ENCODE data around the gene ARHGEF37.
"Not testable (repeated sequence)": the region's sequence is repeated elsewhere in the genome, so short reads cannot be mapped to it uniquely, and the experiment has no call there.

The ARHGEF37 gene

DNA sequence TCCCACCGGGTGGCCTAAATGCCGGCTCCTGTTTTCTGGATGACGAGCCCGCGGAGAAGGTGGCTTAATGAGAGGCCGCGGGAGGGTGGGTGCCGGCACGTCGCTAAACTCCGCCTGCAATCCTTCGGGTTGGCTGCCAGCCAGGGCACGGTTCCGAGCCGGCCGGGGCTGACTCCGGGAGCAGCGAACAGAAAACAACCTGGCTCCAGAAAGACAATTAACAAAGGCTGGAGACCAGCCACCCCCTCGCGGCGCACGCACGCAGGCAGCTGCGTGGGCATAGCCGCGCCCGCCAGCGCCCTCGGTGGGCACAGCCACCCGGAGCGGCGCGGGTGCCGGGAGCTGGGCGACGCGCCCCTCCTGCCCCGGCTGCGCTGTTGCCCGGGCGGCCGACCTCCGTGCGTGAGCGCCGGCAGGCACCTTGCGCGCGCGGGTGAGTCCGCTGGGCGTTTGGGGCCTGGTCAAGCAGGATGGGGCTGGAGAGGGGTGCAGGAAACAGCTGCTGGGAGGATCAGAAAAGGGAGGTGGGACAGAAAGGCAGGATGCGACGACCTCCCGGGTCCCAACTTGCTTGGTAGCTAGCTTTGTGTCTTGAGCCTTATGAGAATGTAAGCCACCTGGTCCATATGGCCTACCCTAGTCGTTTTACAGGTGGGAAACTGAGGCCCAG, at the start of gene ARHGEF37:
Gene ARHGEF37, plus strand, starts transcription at position 307 of the 670 bp plus-strand sequence. CDS start 16,272 bp downstream, outside the sequence.
- no peak within 1 kb of the TSS for H2AFZ ChIP-seq (ENCODE audit: low read depth, low read length)
- DNase-seq, result no peak
- H3K36me3 ChIP-seq (ENCODE audit: insufficient read depth, low read length), result no peaks in the 10 kb centered on the region
- peaks cover 5% of the 10 kb centered on the region for H3K27me3 ChIP-seq (ENCODE audit: insufficient read depth, low read length, poor library complexity)
- H3K27ac ChIP-seq (ENCODE audit: low read length), result no peak within 1 kb of the TSS
- H3K4me3 ChIP-seq (ENCODE audit: low read depth in 1 of 2, low read length in 2 of 2), result no peak within 1 kb of the TSS
- H3K79me2 ChIP-seq (ENCODE audit: insufficient read depth, low read length), result no peaks in the 10 kb centered on the region
- ATAC-seq (ENCODE audit: insufficient read depth, low read depth), result no peak
- TF ChIP-seq EZH2 (IDR thresholded peaks at IDR 0.05; ENCODE audit: borderline replicate concordance, low read depth, low read length, severe bottlenecking) (no peak), CTCF (IDR thresholded peaks at IDR 0.05; ENCODE audit: borderline replicate concordance, extremely low read depth, low read length, poor library complexity, severe bottlenecking) (no peak)
- no peaks in the 10 kb centered on the region for H3K9me3 ChIP-seq (ENCODE audit: insufficient read depth, low read length, severe bottlenecking)
- H3K4me1 ChIP-seq (ENCODE audit: insufficient read depth, low read length), result peaks cover 1% of the 10 kb centered on the region; the same call in 1 of the 2 replicates
- no peaks in the 10 kb centered on the region for H4K20me1 ChIP-seq (ENCODE audit: insufficient read depth, low read length)
- H3K9ac ChIP-seq (ENCODE audit: low read depth, low read length), result no peak within 1 kb of the TSS
- no peak within 1 kb of the TSS for H3K4me2 ChIP-seq (ENCODE audit: insufficient read depth, low read length)

GRCh38 chr5:149532413-149532812, 48.9 kb upstream of the ARHGEF37 start:
- Histone ChIP-seq H3K36me3 (ENCODE audit: insufficient read depth, low read length) (peaks cover 66% of the 10 kb centered on the region), H3K79me2 (ENCODE audit: insufficient read depth, low read length) (peaks cover 100% of the 10 kb centered on the region), H3K9me3 (ENCODE audit: insufficient read depth, low read length, severe bottlenecking) (no peaks in the 10 kb centered on the region), H4K20me1 (ENCODE audit: insufficient read depth, low read length) (peaks cover 88% of the 10 kb centered on the region), H3K4me2 (ENCODE audit: insufficient read depth, low read length) (no peak overlapping the region), H3K27ac (ENCODE audit: low read length) (no peak overlapping the region), H3K27me3 (ENCODE audit: insufficient read depth, low read length, poor library complexity) (no peaks in the 10 kb centered on the region), H2AFZ (ENCODE audit: low read depth, low read length) (no peak overlapping the region), H3K4me1 (ENCODE audit: insufficient read depth, low read length) (peaks cover 4% of the 10 kb centered on the region), H3K4me3 (ENCODE audit: low read depth in 1 of 2, low read length in 2 of 2) (no peak overlapping the region), H3K9ac (ENCODE audit: low read depth, low read length) (no peak overlapping the region)
- DNase-seq (no peak), ATAC-seq (ENCODE audit: insufficient read depth, low read depth) (no peak)
- TF ChIP-seq CTCF (IDR thresholded peaks at IDR 0.05; ENCODE audit: borderline replicate concordance, extremely low read depth, low read length, poor library complexity, severe bottlenecking), result no peak
- TF ChIP-seq EZH2 (IDR thresholded peaks at IDR 0.05; ENCODE audit: borderline replicate concordance, low read depth, low read length, severe bottlenecking), result no peak

DNA sequence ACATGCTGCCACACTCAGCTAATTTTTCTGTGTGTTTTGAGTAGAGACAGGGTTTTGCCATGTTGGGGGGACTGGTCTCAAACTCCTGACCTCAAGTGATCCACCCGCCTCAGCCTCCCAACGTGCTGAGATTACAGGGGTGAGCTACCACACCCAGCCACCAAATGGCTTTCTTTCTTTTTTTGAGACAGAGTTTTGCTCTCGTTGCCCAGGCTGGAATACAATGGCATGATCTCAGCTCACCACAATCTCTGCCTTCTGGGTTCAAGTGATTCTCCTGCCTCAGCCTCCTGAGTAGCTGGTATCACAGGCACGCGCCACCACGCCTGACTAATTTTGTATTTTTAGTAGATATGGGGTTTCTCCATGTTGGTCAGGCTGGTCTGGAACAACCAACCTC, 45.5 kb upstream of the ARHGEF37 start:
- DNase-seq; ATAC-seq (ENCODE audit: insufficient read depth, low read depth); H3K27me3 ChIP-seq (ENCODE audit: insufficient read depth, low read length, poor library complexity); H3K9me3 ChIP-seq (ENCODE audit: insufficient read depth, low read length, severe bottlenecking); H3K4me1 ChIP-seq (ENCODE audit: insufficient read depth, low read length); H3K27ac ChIP-seq (ENCODE audit: low read length); H3K4me3 ChIP-seq (ENCODE audit: low read depth in 1 of 2, low read length in 2 of 2); H3K4me2 ChIP-seq (ENCODE audit: insufficient read depth, low read length); H3K9ac ChIP-seq (ENCODE audit: low read depth, low read length); H2AFZ ChIP-seq (ENCODE audit: low read depth, low read length): not testable (repeated sequence)
- Histone ChIP-seq H3K79me2 (ENCODE audit: insufficient read depth, low read length) (peaks cover 100% of the 10 kb centered on the region), H3K36me3 (ENCODE audit: insufficient read depth, low read length) (peaks cover 70% of the 10 kb centered on the region), H4K20me1 (ENCODE audit: insufficient read depth, low read length) (peaks cover 83% of the 10 kb centered on the region)

- Histone ChIP-seq H4K20me1 (ENCODE audit: insufficient read depth, low read length) (peaks cover 84% of the 10 kb centered on the region), H3K36me3 (ENCODE audit: insufficient read depth, low read length) (peaks cover 73% of the 10 kb centered on the region), H2AFZ (ENCODE audit: low read depth, low read length) (no peak overlapping the region), H3K27ac (ENCODE audit: low read length) (no peak overlapping the region), H3K79me2 (ENCODE audit: insufficient read depth, low read length) (peaks cover 99% of the 10 kb centered on the region), H3K4me2 (ENCODE audit: insufficient read depth, low read length) (no peak overlapping the region), H3K4me3 (ENCODE audit: low read depth in 1 of 2, low read length in 2 of 2) (no peak overlapping the region), H3K4me1 (ENCODE audit: insufficient read depth, low read length) (no peaks in the 10 kb centered on the region), H3K9me3 (ENCODE audit: insufficient read depth, low read length, severe bottlenecking) (no peaks in the 10 kb centered on the region), H3K9ac (ENCODE audit: low read depth, low read length) (no peak overlapping the region), H3K27me3 (ENCODE audit: insufficient read depth, low read length, poor library complexity) (no peaks in the 10 kb centered on the region)
- no peak for DNase-seq
- no peak for ATAC-seq (ENCODE audit: insufficient read depth, low read depth)
- TF ChIP-seq CTCF (IDR thresholded peaks at IDR 0.05; ENCODE audit: borderline replicate concordance, extremely low read depth, low read length, poor library complexity, severe bottlenecking) (no peak), EZH2 (IDR thresholded peaks at IDR 0.05; ENCODE audit: borderline replicate concordance, low read depth, low read length, severe bottlenecking) (no peak)
Observed at GRCh38 chr5:149537374-149537975, 43.8 kb upstream of the ARHGEF37 start.

All from DND-41 (cell line).